NK-92 treated with Interleukin-12 subunit alpha and Interleukin-12 subunit beta, amount 100 ng/mL, for 24 hours (cell line): Measurements from ENCODE around the gene DENND4C.
"Not testable (repeated sequence)": the region's sequence is repeated elsewhere in the genome, so short reads cannot be mapped to it uniquely, and the experiment has no call there.

Experiments
- DNase-seq: peaks from one replicate; lab custom pipeline; 2025; lab: John Stamatoyannopoulos, UW

Gene DENND4C

GRCh38 chr9:19266778-19267384 is 36.4 kb downstream of the DENND4C start:
- DNase-seq, result not testable (repeated sequence)

GRCh38 chr9:19269582-19269981 is 39.1 kb downstream of the DENND4C start:
- no peak for DNase-seq

GRCh38 chr9:19270421-19270949 is 40.0 kb downstream of the DENND4C start:
- no peak for DNase-seq

DNA sequence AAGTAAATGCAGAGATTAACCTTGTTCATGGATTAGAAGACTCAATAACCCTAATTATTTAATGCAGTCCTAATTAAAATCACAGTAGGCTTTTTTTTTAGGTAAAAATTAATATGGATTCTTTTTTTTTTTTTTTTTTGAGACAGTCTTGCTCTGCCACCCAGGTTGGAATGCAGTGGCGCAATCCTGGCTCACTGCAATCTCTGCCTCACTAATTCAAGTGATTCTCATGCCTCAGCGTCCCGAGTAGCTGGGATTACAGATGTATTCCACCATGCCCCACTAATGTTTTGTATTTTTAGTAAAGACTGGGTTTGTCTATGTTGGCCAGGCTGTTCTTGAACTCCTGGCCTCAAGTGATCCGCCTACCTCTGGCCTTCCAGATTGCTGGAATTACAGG is 40.6 kb downstream of the DENND4C start:
- DNase-seq, result no peak

GRCh38 chr9:19281801-19282200 is 51.3 kb downstream of the DENND4C start:
- no peak for DNase-seq

GRCh38 chr9:19283072-19283710 is 52.7 kb downstream of the DENND4C start:
- no peak for DNase-seq

GRCh38 chr9:19284729-19285128 is 54.2 kb downstream of the DENND4C start:
- DNase-seq, result no peak

DNA sequence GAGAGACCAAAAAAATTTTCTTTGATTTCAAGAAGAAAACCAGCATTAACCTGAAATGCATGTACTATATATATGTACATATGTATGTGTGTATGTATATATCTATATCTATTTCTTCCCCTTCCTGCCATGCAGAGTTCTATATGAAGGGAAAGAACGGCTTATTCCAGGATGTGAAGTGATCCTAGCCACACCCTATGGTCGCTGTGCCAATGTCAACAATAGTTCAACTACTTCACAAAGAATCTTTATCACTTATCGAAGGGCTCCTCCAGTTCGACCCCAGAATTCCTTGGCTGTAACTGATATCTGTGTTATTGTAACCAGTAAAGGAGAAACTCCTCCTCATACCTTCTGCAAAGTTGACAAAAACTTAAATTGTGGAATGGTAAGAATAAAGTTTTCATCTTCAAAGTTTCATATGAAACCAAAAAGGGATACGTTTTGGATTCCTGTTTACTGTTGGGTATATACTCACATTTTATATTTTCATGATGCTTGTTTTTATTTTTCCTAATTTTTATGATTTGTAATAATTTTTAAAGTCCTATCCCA is 56.2 kb downstream of the DENND4C start:
- DNase-seq, result no peak

DNA sequence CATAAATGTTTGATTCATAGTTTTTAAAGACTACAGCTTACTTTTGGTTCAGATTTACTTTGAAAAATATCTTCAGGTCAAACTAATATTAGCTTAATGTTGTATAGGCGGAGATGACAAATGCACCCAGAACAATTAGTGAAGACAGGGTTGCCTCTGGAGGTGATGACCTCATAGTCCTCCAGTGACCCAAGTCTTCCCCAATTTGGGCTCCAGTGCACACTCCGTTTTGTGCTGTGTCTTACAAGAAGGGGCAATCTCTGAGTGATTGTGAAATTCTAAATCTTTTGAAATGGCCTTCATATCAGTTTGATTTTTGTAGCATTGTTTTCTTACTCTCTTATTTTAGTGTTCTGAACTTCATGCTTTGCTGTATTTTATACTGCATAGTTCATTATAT is 57.6 kb downstream of the DENND4C start:
- DNase-seq, result no peak

- no peak for DNase-seq
These were observed 59.6 kb downstream of the DENND4C start for GRCh38 chr9:19290103-19290502.

- DNase-seq, result no peak
These were observed 63.7 kb downstream of the DENND4C start for GRCh38 chr9:19294219-19294618.

GRCh38 chr9:19298436-19299000 is 68.0 kb downstream of the DENND4C start:
- no peak for DNase-seq

DNA sequence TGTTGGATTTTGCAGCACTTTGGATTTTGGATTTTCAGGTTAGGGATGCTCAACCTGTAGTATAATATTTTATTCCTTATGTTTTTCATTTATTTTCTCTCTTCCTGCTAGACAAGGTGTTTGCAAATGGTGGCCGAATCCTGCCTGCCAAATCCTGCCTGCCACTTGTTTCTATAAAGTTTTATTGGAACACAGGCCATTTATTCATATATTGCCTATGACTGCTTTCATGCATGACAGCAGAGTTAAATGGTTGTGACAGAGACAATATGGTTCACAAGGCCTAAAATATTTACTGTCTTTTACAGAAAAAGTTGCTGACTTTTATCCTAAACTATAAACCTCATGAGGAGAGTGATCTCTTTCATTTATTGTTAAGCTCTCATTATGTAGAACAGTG is 72.7 kb downstream of the DENND4C start:
- DNase-seq, result no peak

DNA sequence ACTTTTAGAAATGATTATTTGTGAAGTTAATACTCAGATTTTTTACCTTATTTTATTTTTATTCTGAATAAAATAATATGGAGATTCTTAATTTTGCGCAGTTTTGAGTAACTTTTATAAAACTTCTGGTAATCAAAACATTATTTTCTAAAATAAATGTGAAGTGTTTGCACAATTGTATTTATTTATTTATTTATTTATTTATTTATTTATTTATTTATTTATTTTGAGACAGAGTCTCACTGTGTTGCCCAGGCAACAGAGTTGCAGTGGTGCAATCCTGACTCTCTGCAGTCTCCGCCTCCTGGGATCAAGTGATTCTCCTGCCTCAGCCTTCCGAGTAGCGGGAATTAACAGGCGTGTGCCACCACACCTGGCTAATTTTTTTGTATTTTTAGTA is 76.1 kb downstream of the DENND4C start:
- no peak for DNase-seq

DNA sequence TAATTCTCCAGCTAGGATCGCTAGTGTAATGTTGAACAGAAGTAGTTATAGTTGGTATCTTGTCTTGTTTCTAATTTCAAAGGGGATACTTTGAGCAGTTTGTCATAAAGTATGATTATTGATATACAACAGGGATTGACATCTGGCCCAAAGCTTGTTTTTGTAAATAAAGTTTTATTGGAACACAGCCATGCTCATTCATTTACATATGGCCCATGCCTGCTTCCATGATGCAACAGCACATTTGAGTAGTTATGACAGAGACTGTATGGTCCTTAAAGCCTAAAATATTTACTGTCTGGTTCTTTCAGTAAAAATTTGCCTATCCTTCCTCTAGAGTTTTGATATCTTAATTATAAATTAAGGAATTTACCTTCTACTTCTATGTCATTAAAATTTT is 79.8 kb downstream of the DENND4C start:
- DNase-seq, result no peak

GRCh38 chr9:19313573-19313972 is 83.1 kb downstream of the DENND4C start:
- no peak for DNase-seq

DNA sequence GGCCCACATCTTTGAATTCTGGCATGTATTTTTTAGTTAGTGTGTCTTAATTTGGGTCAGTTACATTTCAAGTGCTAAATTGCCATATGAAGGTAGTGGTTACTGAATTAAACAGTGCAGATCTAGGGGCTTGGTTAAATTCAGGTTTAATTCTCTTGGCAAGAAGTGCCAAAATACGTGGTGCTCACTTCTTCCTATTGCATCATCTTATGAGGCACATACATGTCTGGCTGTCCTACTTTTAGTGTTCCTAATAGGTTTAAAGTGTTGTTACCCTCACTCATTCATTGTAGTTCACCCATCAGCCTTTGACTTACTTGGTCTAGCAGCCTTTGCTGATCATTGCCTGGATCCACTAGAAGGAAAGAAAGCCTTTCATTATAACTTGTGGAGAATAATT is 90.0 kb downstream of the DENND4C start:
- DNase-seq, result no peak

- no peak for DNase-seq
These were observed 101.4 kb downstream of the DENND4C start for GRCh38 chr9:19331877-19332276.

GRCh38 chr9:19336166-19336565 is 105.7 kb downstream of the DENND4C start:
- DNase-seq, result no peak

GRCh38 chr9:19342947-19343346 is 112.5 kb downstream of the DENND4C start:
- no peak for DNase-seq

DNA sequence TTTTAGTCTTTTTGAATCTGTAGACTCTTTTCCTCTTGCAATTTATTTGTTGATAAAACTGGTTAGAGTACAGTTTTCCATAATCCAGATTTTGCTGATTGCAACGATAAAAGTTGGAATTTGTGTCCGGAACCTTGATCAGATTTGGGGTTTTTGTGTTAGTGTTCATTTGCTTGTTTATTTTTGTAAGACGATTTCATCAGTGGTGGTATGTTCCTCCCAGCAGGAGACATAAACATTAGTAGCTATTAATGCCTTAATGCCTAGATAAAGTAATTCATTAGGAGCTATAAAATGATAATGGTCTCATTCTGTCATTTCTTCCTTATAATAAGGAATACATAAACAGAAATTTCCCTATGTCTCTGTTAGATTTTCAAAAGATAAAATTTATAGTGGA is 128.2 kb downstream of the DENND4C start:
- DNase-seq, result no peak

DNA sequence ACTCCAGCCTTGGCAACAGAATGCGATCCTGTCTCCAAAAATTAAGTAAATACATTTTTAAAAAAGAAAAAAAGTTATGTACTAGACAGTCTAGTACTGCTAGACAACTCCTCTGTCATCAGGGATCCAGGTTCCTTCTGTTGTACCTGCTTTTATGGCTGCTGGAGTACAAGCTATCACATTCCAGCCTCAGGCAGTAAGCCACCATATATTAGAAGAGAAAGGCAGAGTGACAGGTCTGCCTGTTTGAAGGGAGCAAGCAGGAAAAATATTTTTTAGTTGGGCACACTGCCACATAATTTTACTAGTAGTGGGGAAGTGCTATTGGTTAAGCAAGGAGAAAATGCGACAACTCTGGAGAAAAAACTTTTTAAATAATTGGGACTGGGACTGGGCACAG is 138.6 kb downstream of the DENND4C start:
- no peak for DNase-seq

DNA sequence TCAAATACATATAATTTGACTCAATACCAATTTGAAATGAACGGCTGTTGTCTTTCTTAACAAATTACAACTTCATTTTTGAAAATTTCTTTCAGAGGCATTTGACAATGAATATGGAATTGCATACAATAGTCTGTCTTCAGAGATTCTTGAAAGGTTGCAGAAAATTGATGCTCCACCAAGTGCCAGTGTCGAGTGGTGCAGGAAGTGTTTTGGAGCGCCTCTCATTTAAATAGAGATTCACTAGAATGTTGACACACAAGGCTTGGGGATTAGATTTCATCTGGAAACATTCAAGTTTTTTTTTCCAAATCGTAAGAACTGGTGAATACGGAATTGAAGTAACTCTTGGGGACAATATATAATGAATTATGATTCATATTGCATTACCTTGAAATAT is 141.4 kb downstream of the DENND4C start:
- DNase-seq, result no peak
